ENCODE measurements around the gene UBN2. TPM values are rescaled to one million over a fixed set of nuclear protein-coding genes. Genes with fewer than 3 reads are reported as not detected.
"Not testable (repeated sequence)": the region's sequence is repeated elsewhere in the genome, so short reads cannot be mapped to it uniquely, and the experiment has no call there.

Gene UBN2
- total and polyA plus RNA-seq, 2 donors from 2014 or later = 2.0 to 22.2 TPM

GRCh38 chr7:139321071-139321745 is 90.2 kb downstream of the UBN2 start:
- intact Hi-C loops (cut with DNase I) = no loop called here
- peak in 2 of 5 donors; percentile 24 to 29 for DNase-seq
- Histone ChIP-seq H3K27ac (ENCODE audit: low read depth in 2 of 2, low read length in 2 of 2) (no peak overlapping the region), H3K9me3 (ENCODE audit: control insufficient read depth in 2 of 3, insufficient read depth in 1 of 3, low read length in 3 of 3) (no peaks in the 10 kb centered on the region), H3K27me3 (ENCODE audit: control insufficient read depth, insufficient read depth, low read length) (no peaks in the 10 kb centered on the region), H3K9ac (ENCODE audit: low read length in 3 of 3) (no peak overlapping the region), H3K36me3 (ENCODE audit: control insufficient read depth in 2 of 3, insufficient read depth in 3 of 3, low read length in 3 of 3) (no peaks in the 10 kb centered on the region), H3K4me1 (ENCODE audit: control insufficient read depth in 2 of 3, insufficient read depth in 2 of 3, low read depth in 1 of 3, low read length in 3 of 3) (no peaks in the 10 kb centered on the region), H3K4me3 (ENCODE audit: low read length in 3 of 3) (no peak overlapping the region)
- peak; percentile 34 for TF ChIP-seq CTCF (IDR thresholded peaks at IDR 0.05; ENCODE audit: borderline replicate concordance, extremely low read depth, insufficient read depth)
- no peak for FAIRE-seq

GRCh38 chr7:139324709-139325108 is 93.7 kb downstream of the UBN2 start:
- H3K27ac ChIP-seq (ENCODE audit: low read depth in 2 of 2, low read length in 2 of 2); H3K4me1 ChIP-seq (ENCODE audit: control insufficient read depth in 2 of 3, insufficient read depth in 2 of 3, low read depth in 1 of 3, low read length in 3 of 3); H3K4me3 ChIP-seq (ENCODE audit: low read length in 3 of 3); H3K27me3 ChIP-seq (ENCODE audit: control insufficient read depth, insufficient read depth, low read length); H3K9me3 ChIP-seq (ENCODE audit: control insufficient read depth in 2 of 3, insufficient read depth in 1 of 3, low read length in 3 of 3); H3K9ac ChIP-seq (ENCODE audit: low read length in 3 of 3); intact Hi-C loops (cut with DNase I); DNase-seq; FAIRE-seq; H3K36me3 ChIP-seq (ENCODE audit: control insufficient read depth in 2 of 3, insufficient read depth in 3 of 3, low read length in 3 of 3): not testable (repeated sequence)

- Histone ChIP-seq H3K9ac (ENCODE audit: low read length in 3 of 3) (no peak overlapping the region), H3K4me1 (ENCODE audit: control insufficient read depth in 2 of 3, insufficient read depth in 2 of 3, low read depth in 1 of 3, low read length in 3 of 3) (no peaks in the 10 kb centered on the region), H3K27ac (ENCODE audit: low read depth in 2 of 2, low read length in 2 of 2) (no peak overlapping the region), H3K4me3 (ENCODE audit: low read length in 3 of 3) (no peak overlapping the region), H3K27me3 (ENCODE audit: control insufficient read depth, insufficient read depth, low read length) (no peaks in the 10 kb centered on the region), H3K36me3 (ENCODE audit: control insufficient read depth in 2 of 3, insufficient read depth in 3 of 3, low read length in 3 of 3) (no peaks in the 10 kb centered on the region), H3K9me3 (ENCODE audit: control insufficient read depth in 2 of 3, insufficient read depth in 1 of 3, low read length in 3 of 3) (no peaks in the 10 kb centered on the region)
- intact Hi-C loops (cut with DNase I) = no loop called here
- DNase-seq (no peak), FAIRE-seq (no peak)
- no peak for TF ChIP-seq CTCF (IDR thresholded peaks at IDR 0.05; ENCODE audit: borderline replicate concordance, extremely low read depth, insufficient read depth)
These were observed 97.3 kb downstream of the UBN2 start for GRCh38 chr7:139328375-139328774.

- H3K9me3 ChIP-seq (ENCODE audit: control insufficient read depth in 2 of 3, insufficient read depth in 1 of 3, low read length in 3 of 3) = no peaks in the 10 kb centered on the region
- H3K27ac ChIP-seq (ENCODE audit: low read depth in 2 of 2, low read length in 2 of 2) = no peak overlapping the region
- no peaks in the 10 kb centered on the region for H3K36me3 ChIP-seq (ENCODE audit: control insufficient read depth in 2 of 3, insufficient read depth in 3 of 3, low read length in 3 of 3)
- H3K27me3 ChIP-seq (ENCODE audit: control insufficient read depth, insufficient read depth, low read length) = no peaks in the 10 kb centered on the region
- no peak overlapping the region for H3K4me3 ChIP-seq (ENCODE audit: low read length in 3 of 3)
- FAIRE-seq (no peak), DNase-seq (no peak)
- no peak for TF ChIP-seq CTCF (IDR thresholded peaks at IDR 0.05; ENCODE audit: borderline replicate concordance, extremely low read depth, insufficient read depth)
- no peaks in the 10 kb centered on the region for H3K4me1 ChIP-seq (ENCODE audit: control insufficient read depth in 2 of 3, insufficient read depth in 2 of 3, low read depth in 1 of 3, low read length in 3 of 3)
- intact Hi-C loops (cut with DNase I) = no loop called here
- H3K9ac ChIP-seq (ENCODE audit: low read length in 3 of 3) = no peak overlapping the region
These were observed 98.1 kb downstream of the UBN2 start for GRCh38 chr7:139329119-139329518.

Measured in kidney (tissue), 14 donors.